GM23248 (cell line): ENCODE measurements around the gene FAM171A1. TPM values are rescaled to one million over a fixed set of nuclear protein-coding genes. Genes with fewer than 3 reads are reported as not detected.

Experiments used
- DNase-seq: peaks from one replicate; pipeline ENCODE4 v3.0.0-alpha.2; 2015
- H2AFZ ChIP-seq: fragments of 200-600 bp; sonication (generic); 2 replicates; pipeline ENCODE4 v1.6.1; 2016; ENCODE audit warnings: antibody characterized with exemption
- H3F3A ChIP-seq: fragments of 200-600 bp; sonication (generic); 2 replicates; pipeline ENCODE4 v1.6.1; 2016; ENCODE audit warnings: mild to moderate bottlenecking, antibody characterized with exemption, mixed run types; ENCODE audit not compliant: insufficient read depth
- H3K27ac ChIP-seq: fragments of 200-600 bp; sonication (generic); 2 replicates; pipeline ENCODE4 v1.5.1; 2016; ENCODE audit warnings: mild to moderate bottlenecking
- H3K27me3 ChIP-seq: fragments of 200-600 bp; sonication (generic); replicated peaks from 2 replicates; pipeline ENCODE4 v1.6.1; 2016; ENCODE audit warnings: mild to moderate bottlenecking; ENCODE audit not compliant: insufficient read depth
- H3K36me3 ChIP-seq: fragments of 200-600 bp; sonication (generic); 2 replicates; pipeline ENCODE4 v1.6.1; 2016; ENCODE audit warnings: low read depth, mild to moderate bottlenecking
- H3K4me1 ChIP-seq: fragments of 200-600 bp; sonication (generic); 2 replicates; pipeline ENCODE4 v1.6.1; 2016; ENCODE audit warnings: mild to moderate bottlenecking; ENCODE audit not compliant: insufficient read depth
- H3K4me2 ChIP-seq: fragments of 200-600 bp; sonication (generic); one replicate; pipeline ENCODE4 v1.6.1; 2016; ENCODE audit warnings: mild to moderate bottlenecking; ENCODE audit not compliant: unreplicated experiment
- H3K4me3 ChIP-seq: fragments of 200-600 bp; sonication (generic); 2 replicates; pipeline ENCODE4 v1.5.1; 2016; ENCODE audit warnings: mild to moderate bottlenecking
- H3K79me2 ChIP-seq: fragments of 200-600 bp; sonication (generic); 2 replicates; pipeline ENCODE4 v1.6.1; 2016; ENCODE audit warnings: mild to moderate bottlenecking; ENCODE audit not compliant: insufficient read depth
- H3K9ac ChIP-seq: fragments of 200-600 bp; sonication (generic); 2 replicates; pipeline ENCODE4 v1.6.1; 2016; ENCODE audit warnings: mild to moderate bottlenecking
- H3K9me2 ChIP-seq: fragments of 200-600 bp; sonication (generic); 2 replicates; pipeline ENCODE4 v1.6.1; 2016; ENCODE audit warnings: mixed run types, mild to moderate bottlenecking, moderate library complexity; ENCODE audit not compliant: insufficient read depth
- H3K9me3 ChIP-seq: fragments of 200-600 bp; sonication (generic); one replicate; pipeline ENCODE4 v1.6.1; 2017; ENCODE audit warnings: low read depth
- H4K20me1 ChIP-seq: fragments of 200-600 bp; sonication (generic); 2 replicates; pipeline ENCODE4 v1.6.0; 2016; ENCODE audit not compliant: insufficient read depth
- EZH2 ChIP-seq: fragments of 200-600 bp; sonication (generic); IDR thresholded peaks from 2 replicates; pipeline ENCODE4 v1.6.1; 2018; ENCODE audit warnings: antibody characterized with exemption, mild to moderate bottlenecking; ENCODE audit not compliant: insufficient read depth, poor library complexity, severe bottlenecking
- EZH2phosphoT487 ChIP-seq: fragments of 200-600 bp; sonication (generic); IDR thresholded peaks from 2 replicates; pipeline ENCODE4 v1.6.1; 2018; ENCODE audit warnings: antibody characterized with exemption, moderate library complexity, mild to moderate bottlenecking, low read depth; ENCODE audit not compliant: insufficient read depth
- WGBS, 2 experiments: methylation state at CpG; one replicate each; pipeline ENCODE4 v1.1.6; 2015 to 2017; ENCODE audit warnings: low lambda C conversion rate in 2 of 2, low coverage in 1 of 2; ENCODE audit errors: missing lambda C conversion rate in 2 of 2; 5-methylcytosine and 5-hydroxymethylcytosine counted together
- in situ Hi-C: fragments of 300-500 bp; cut with MboI; formaldehyde crosslinking; loops from 2 replicates; pipeline ENCODE4 v1.15.0; 2020
- polyA plus RNA-seq: library from polyadenylated mRNA; unstranded; fragments of >200 nt; fragmentation: Nextera tagmentation; extraction: Ambion mirVana; gene quantifications from 2 replicates; pipeline ENCODE4 v1.2.1, GENCODE V29; 2016
- total RNA-seq: library from RNA; depleted of rRNA; stranded (reverse); fragments of >200 nt; shearing (Covaris generic); gene quantifications from 2 replicates; pipeline ENCODE4 v1.2.3, GENCODE V29; 2014

The FAM171A1 gene
- total and polyA plus RNA-seq, 2 experiments from 2014 or later: 11.2 to 25.2 TPM

DNA sequence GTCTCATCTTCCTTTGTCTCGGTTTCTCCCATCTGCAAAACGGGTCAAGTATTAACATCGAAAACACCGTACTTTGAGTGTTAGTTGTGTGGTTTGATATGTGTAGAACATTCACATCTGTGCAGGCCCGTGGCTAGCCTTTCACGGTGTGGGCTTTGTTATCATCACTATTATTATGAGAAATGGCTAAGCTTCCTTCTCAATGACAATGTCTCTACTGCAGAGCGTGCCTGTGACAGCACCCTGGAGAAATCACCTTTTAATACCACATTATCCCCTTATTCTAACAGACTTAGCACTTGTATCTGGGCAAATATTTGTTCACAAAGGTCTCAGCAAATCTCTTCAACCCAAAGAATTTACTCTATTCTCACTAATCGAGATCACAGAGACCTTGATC lies 55.8 kb downstream of the FAM171A1 start:
- H3K4me1 ChIP-seq: peaks cover 1% of the 10 kb centered on the region
- no peak overlapping the region for H3K4me2 ChIP-seq
- peaks cover 58% of the 10 kb centered on the region for H3K79me2 ChIP-seq

DNA sequence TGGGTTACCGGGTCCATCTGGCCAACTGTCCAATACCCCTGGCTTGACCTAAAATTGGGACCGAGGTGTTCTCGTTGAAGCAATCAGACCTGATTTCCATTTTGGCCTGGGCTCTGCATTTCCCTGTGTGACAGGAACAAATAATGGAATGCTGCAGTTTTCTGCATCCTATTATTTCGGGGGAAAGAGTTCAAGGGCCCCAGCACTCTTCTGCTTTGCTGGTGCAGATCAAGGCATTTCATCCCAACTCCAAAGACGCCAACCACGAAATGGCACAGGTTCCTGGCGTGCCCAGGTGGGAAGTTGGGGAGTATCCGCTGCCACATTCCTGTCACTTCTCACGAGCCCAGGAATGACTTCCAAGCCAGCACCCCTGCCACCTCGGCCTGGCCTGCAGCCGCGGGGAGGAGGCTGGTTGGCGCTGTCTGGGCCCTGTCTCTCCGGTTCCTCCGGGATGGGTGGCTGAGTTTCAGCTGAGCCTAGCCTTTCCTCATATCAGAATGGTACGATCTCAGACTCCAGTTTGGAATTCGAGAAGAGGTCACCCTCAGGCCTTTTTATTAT lies 56.5 kb downstream of the FAM171A1 start:
- Histone ChIP-seq H3K9ac (no peak overlapping the region), H3K4me3 (no peak overlapping the region), H4K20me1 (no peaks in the 10 kb centered on the region; the same call in 1 of the 2 replicates), H3K4me2 (no peak overlapping the region), H3K36me3 (no peaks in the 10 kb centered on the region), H3F3A (no peaks in the 10 kb centered on the region), H3K79me2 (peaks cover 54% of the 10 kb centered on the region), H3K4me1 (no peaks in the 10 kb centered on the region), H3K27me3 (no peaks in the 10 kb centered on the region), H3K9me3 (no peaks in the 10 kb centered on the region), H3K27ac (no peak overlapping the region), H2AFZ (no peak overlapping the region), H3K9me2 (no peaks in the 10 kb centered on the region)
- DNase-seq: no peak
- no peak for TF ChIP-seq EZH2phosphoT487
- no peak for TF ChIP-seq EZH2
- WGBS, 2 experiments: 97% methylated on average over 17 of the region's 17 CpGs
- in situ Hi-C loops: no loop called here

More for the DNA sequence above, 55.8 kb downstream of the FAM171A1 start:
- in situ Hi-C loops: no loop called here
- TF ChIP-seq EZH2 (no peak), EZH2phosphoT487 (no peak)
- DNase-seq: no peak
- H3K27ac ChIP-seq: no peak overlapping the region
- peaks cover 4% of the 10 kb centered on the region for H3F3A ChIP-seq
- H3K9me3 ChIP-seq: no peaks in the 10 kb centered on the region
- no peaks in the 10 kb centered on the region for H3K27me3 ChIP-seq
- H3K36me3 ChIP-seq: no peaks in the 10 kb centered on the region
- no peaks in the 10 kb centered on the region; the same call in 1 of the 2 replicates for H4K20me1 ChIP-seq
- H3K9ac ChIP-seq: no peak overlapping the region
- no peak overlapping the region for H2AFZ ChIP-seq
- no peaks in the 10 kb centered on the region for H3K9me2 ChIP-seq
- WGBS, 2 experiments: 95 to 96% methylated on average over 8 of the region's 8 CpGs
- H3K4me3 ChIP-seq: no peak overlapping the region

DNA sequence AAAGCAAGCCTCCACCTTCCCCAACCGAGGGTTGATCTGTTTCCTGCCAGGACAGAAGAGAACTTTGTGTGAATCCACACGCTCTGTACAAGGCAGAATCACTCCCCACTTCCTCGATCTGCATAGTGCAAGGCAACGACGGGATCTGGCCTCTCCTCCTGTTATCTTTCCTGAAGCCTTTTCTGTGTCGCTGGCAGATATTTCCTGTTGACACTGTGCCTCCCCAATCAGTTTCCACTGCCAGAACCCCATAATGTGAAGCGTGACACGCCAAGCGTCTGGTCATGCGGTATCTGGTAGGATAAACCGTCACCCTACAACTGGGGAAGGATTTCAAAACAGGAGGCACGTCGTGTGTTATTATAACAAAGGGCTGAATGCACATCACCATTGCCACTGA lies 57.2 kb downstream of the FAM171A1 start:
- no peak overlapping the region for H3K27ac ChIP-seq
- no peaks in the 10 kb centered on the region for H3K27me3 ChIP-seq
- no peaks in the 10 kb centered on the region for H3F3A ChIP-seq
- H3K4me2 ChIP-seq: no peak overlapping the region
- TF ChIP-seq EZH2phosphoT487 (no peak), EZH2 (no peak)
- H3K9ac ChIP-seq: no peak overlapping the region
- H2AFZ ChIP-seq: no peak overlapping the region
- in situ Hi-C loops: no loop called here
- H3K36me3 ChIP-seq: no peaks in the 10 kb centered on the region
- H3K9me2 ChIP-seq: no peaks in the 10 kb centered on the region
- no peaks in the 10 kb centered on the region for H3K9me3 ChIP-seq
- peaks cover 51% of the 10 kb centered on the region for H3K79me2 ChIP-seq
- H4K20me1 ChIP-seq: no peaks in the 10 kb centered on the region; the same call in 1 of the 2 replicates
- H3K4me3 ChIP-seq: no peak overlapping the region
- no peaks in the 10 kb centered on the region for H3K4me1 ChIP-seq
- 91 to 92% methylated on average over 13 of the region's 13 CpGs for WGBS, 2 experiments
- DNase-seq: no peak

DNA sequence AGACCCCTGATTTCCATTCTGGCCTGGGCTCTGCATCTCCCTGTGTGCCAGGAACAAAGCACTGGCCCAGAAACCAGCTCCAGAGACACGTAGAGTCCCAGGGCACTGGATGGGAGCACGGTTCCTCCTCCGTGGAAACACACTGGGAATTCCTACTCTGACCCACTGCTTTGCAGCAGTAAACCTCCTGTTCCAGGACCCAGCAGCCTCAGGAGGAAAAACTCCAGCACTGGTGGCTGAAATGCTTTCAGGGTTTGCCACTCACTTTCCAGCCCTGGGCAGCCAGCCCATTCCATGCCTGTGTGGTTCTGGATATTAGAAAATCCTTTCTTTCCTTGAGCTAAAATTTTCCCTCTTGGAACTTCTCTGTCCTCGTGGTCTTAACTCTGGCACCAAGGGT lies 58.0 kb downstream of the FAM171A1 start:
- H3K27ac ChIP-seq: no peak overlapping the region
- no peak for TF ChIP-seq EZH2
- TF ChIP-seq EZH2phosphoT487: no peak
- H3K9me2 ChIP-seq: no peaks in the 10 kb centered on the region
- in situ Hi-C loops: no loop called here
- peaks cover 1% of the 10 kb centered on the region; the same call in 1 of the 2 replicates for H4K20me1 ChIP-seq
- H2AFZ ChIP-seq: no peak overlapping the region
- no peaks in the 10 kb centered on the region for H3K4me1 ChIP-seq
- H3K9me3 ChIP-seq: no peaks in the 10 kb centered on the region
- no peaks in the 10 kb centered on the region for H3F3A ChIP-seq
- no peaks in the 10 kb centered on the region for H3K27me3 ChIP-seq
- peaks cover 55% of the 10 kb centered on the region for H3K79me2 ChIP-seq
- no peak overlapping the region for H3K4me3 ChIP-seq
- no peak for DNase-seq
- H3K4me2 ChIP-seq: no peak overlapping the region
- no peak overlapping the region for H3K9ac ChIP-seq
- WGBS, 2 experiments: 52% methylated on average over 4 of the region's 4 CpGs
- H3K36me3 ChIP-seq: no peaks in the 10 kb centered on the region
